Natural killer cell (primary cell): Measurements from ENCODE around the gene CCDC187. TPM values are rescaled to one million over a fixed set of nuclear protein-coding genes. Genes with fewer than 3 reads are reported as not detected.

Experiments used
- ATAC-seq, 3 donors: fragments of 150-1000 bp in 2 of 3; fragments of 200-7000 bp in 1 of 3; cut with Tn5 transposase; 1 replicate in 1 of 3; 2 replicates in 2 of 3; pipeline ENCODE4 v1.10.0; 2021; ENCODE audit warnings: mild to moderate bottlenecking in 2 of 3, moderate library complexity in 2 of 3
- DNase-seq, 2 donors: peaks; one replicate each; pipeline versions ENCODE4 v3.0.0 to v3.0.0-alpha.2; 2013 to 2021; ENCODE audit warnings: mixed read lengths in 1 of 2
- H3K27ac ChIP-seq: one replicate; pipeline ENCODE4 v1.5.1; 2013; ENCODE audit warnings: mild to moderate bottlenecking, low read length
- H3K27me3 ChIP-seq: one replicate; pipeline ENCODE4 v1.6.1; 2013; ENCODE audit warnings: low read length; ENCODE audit not compliant: control insufficient read depth, insufficient read depth
- H3K36me3 ChIP-seq: one replicate; pipeline ENCODE4 v1.6.1; 2013; ENCODE audit warnings: low read length; ENCODE audit not compliant: control insufficient read depth, insufficient read depth
- H3K4me1 ChIP-seq: one replicate; pipeline ENCODE4 v1.6.1; 2013; ENCODE audit warnings: low read length; ENCODE audit not compliant: control insufficient read depth, insufficient read depth
- H3K4me3 ChIP-seq: one replicate; pipeline ENCODE4 v1.5.1; 2013; ENCODE audit warnings: low read length
- H3K9me3 ChIP-seq: one replicate; pipeline ENCODE4 v1.6.1; 2013; ENCODE audit warnings: low read length; ENCODE audit not compliant: control insufficient read depth, insufficient read depth
- H3K27ac Mint-ChIP-seq, 2 donors: one replicate each; pipeline ENCODE4 v1.8.0; 2022; ENCODE audit warnings: mild to moderate bottlenecking in 2 of 2, mixed read lengths in 2 of 2, moderate library complexity in 1 of 2
- H3K27me3 Mint-ChIP-seq, 2 donors: one replicate each; pipeline ENCODE4 v1.8.0; 2022; ENCODE audit warnings: low read depth in 2 of 2, mixed read lengths in 2 of 2
- H3K36me3 Mint-ChIP-seq: one replicate; pipeline ENCODE4 v1.8.0; 2022; ENCODE audit warnings: mixed read lengths
- H3K4me1 Mint-ChIP-seq, 2 donors: one replicate each; pipeline ENCODE4 v1.8.0; 2022; ENCODE audit warnings: mixed read lengths in 2 of 2
- H3K4me3 Mint-ChIP-seq: one replicate; pipeline ENCODE4 v1.8.0; 2022; ENCODE audit warnings: mild to moderate bottlenecking, moderate library complexity, mixed read lengths
- H3K9me3 Mint-ChIP-seq, 2 donors: one replicate each; pipeline ENCODE4 v1.8.0; 2022; ENCODE audit warnings: mixed read lengths in 2 of 2
- CTCF ChIP-seq: fragments of 200-600 bp; IDR thresholded peaks from one replicate; pipeline ENCODE4 v1.8.0; 2022; ENCODE audit warnings: antibody characterized with exemption
- WGBS: methylation state at CpG from one replicate; pipeline ENCODE4 v1.1.7; 2013; ENCODE audit warnings: missing lambda C conversion rate; ENCODE audit not compliant: insufficient coverage; 5-methylcytosine and 5-hydroxymethylcytosine counted together
- intact Hi-C: fragments of 100-400 bp; cut with micrococcal nuclease; formaldehyde crosslinking; loops from one replicate; pipeline ENCODE4 v1.14.2; 2022
- total RNA-seq, 4 donors: library from RNA; stranded (reverse); fragments of 120-200 nt in 1 of 4; gene quantifications; one replicate each; pipeline versions ENCODE4 v1.2.3 to v1.2.4, GENCODE V29; 2013 to 2022

Gene CCDC187
- total RNA-seq, 3 donors from 2014 or later (not counting 1 experiment from before 2014, with no cell fraction given), result 0.18 TPM; not detected in 2

- no peak for TF ChIP-seq CTCF
- no peaks in the 10 kb centered on the region for H3K36me3 ChIP-seq
- intact Hi-C loops, result no loop called here
- H3K4me3 Mint-ChIP-seq, result no peak overlapping the region
- 91% methylated on average over 22 of the region's 23 CpGs for WGBS
- ATAC-seq (no peak), DNase-seq (no peak)
- no peak overlapping the region for H3K27ac Mint-ChIP-seq
- no peaks in the 10 kb centered on the region for H3K9me3 Mint-ChIP-seq
- no peak overlapping the region for H3K4me3 ChIP-seq
- no peak overlapping the region for H3K27ac ChIP-seq
- peaks cover 6% of the 10 kb centered on the region for H3K27me3 ChIP-seq
- no peaks in the 10 kb centered on the region for H3K36me3 Mint-ChIP-seq
- H3K4me1 Mint-ChIP-seq, result no peaks in the 10 kb centered on the region
- H3K9me3 ChIP-seq, result no peaks in the 10 kb centered on the region
- H3K4me1 ChIP-seq, result peaks cover 20% of the 10 kb centered on the region
- peaks cover 0 to 3% of the 10 kb centered on the region in 2 donors for H3K27me3 Mint-ChIP-seq
Measured at GRCh38 chr9:136329636-136330405, 25.9 kb upstream of the CCDC187 start.

GRCh38 chr9:136329211-136329627 lies 25.3 kb upstream of the CCDC187 start:
- DNase-seq (no peak), ATAC-seq (no peak)
- H3K27ac Mint-ChIP-seq, result no peak overlapping the region
- no peaks in the 10 kb centered on the region for H3K4me1 Mint-ChIP-seq
- peaks cover 0 to 3% of the 10 kb centered on the region in 2 donors for H3K27me3 Mint-ChIP-seq
- Histone ChIP-seq H3K36me3 (no peaks in the 10 kb centered on the region), H3K9me3 (no peaks in the 10 kb centered on the region), H3K4me3 (no peak overlapping the region), H3K27ac (no peak overlapping the region), H3K4me1 (peaks cover 20% of the 10 kb centered on the region), H3K27me3 (peaks cover 6% of the 10 kb centered on the region)
- no peak overlapping the region for H3K4me3 Mint-ChIP-seq
- intact Hi-C loops, result no loop called here
- 80% methylated on average over 19 of the region's 19 CpGs for WGBS
- no peak for TF ChIP-seq CTCF
- no peaks in the 10 kb centered on the region for H3K9me3 Mint-ChIP-seq
- no peaks in the 10 kb centered on the region for H3K36me3 Mint-ChIP-seq

DNA sequence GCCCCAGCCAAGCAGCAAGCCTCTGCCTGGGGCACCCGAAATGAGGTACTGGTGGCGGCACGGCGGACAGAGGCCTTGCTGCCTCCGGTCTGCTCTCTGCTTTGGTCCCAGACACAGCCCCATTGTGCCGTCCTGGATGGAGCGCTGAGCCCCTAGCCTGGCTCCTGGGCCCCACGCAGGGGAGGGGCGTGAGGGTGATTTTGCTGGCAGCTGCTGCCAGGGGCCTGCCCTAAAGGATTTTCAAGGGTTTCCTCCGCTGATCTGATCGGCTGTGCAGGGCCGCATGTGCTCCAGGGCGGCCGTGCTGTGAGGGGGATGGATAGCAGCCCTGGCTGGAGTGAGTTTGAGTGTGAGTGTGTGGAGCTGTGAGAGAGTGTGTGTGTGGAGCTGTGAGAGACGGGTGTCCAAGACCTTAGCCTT lies 24.7 kb upstream of the CCDC187 start:
- Histone ChIP-seq H3K36me3 (no peaks in the 10 kb centered on the region), H3K27me3 (peaks cover 6% of the 10 kb centered on the region), H3K27ac (no peak overlapping the region), H3K4me3 (no peak overlapping the region), H3K9me3 (no peaks in the 10 kb centered on the region), H3K4me1 (peaks cover 20% of the 10 kb centered on the region)
- intact Hi-C loops, result no loop called here
- H3K36me3 Mint-ChIP-seq, result no peaks in the 10 kb centered on the region
- no peak for TF ChIP-seq CTCF
- DNase-seq (no peak), ATAC-seq (no peak)
- no peaks in the 10 kb centered on the region for H3K9me3 Mint-ChIP-seq
- H3K27me3 Mint-ChIP-seq, result peaks cover 0 to 3% of the 10 kb centered on the region in 2 donors
- WGBS, result 44% methylated on average over 15 of the region's 15 CpGs
- H3K4me1 Mint-ChIP-seq, result no peaks in the 10 kb centered on the region
- H3K27ac Mint-ChIP-seq, result no peak overlapping the region
- no peak overlapping the region for H3K4me3 Mint-ChIP-seq
